ENCODE results near the gene MBNL1. TPM values are rescaled to one million over a fixed set of nuclear protein-coding genes. Genes with fewer than 3 reads are reported as not detected.

MBNL1 gene
- total and polyA plus RNA-seq, 2 of the 13 experiments (the other 11 are each of a cell fraction or from before 2014, with no cell fraction given), result 27.1 to 55.4 TPM

GRCh38 chr3:152271501-152272236 is 2.9 kb downstream of the MBNL1 start (continued):
- no peak for TF ChIP-seq ZNF576 (CRISPR knock-in tag; IDR thresholded peaks at IDR 0.05)
- TF ChIP-seq RARA (CRISPR knock-in tag; IDR thresholded peaks at IDR 0.05), result no peak

- no peaks in the 10 kb centered on the region for H3K36me3 ChIP-seq (replicated peaks in 1 of 2; ENCODE audit: control insufficient read depth in 1 of 2, insufficient read depth in 2 of 2, low read length in 2 of 2)
- no peak overlapping the region for H3K9ac ChIP-seq (ENCODE audit: insufficient read depth, low read depth, low read length)
- TF ChIP-seq FOXP1 (IDR thresholded peaks at IDR 0.05) (no peak), FOXP1 (CRISPR knock-in tag; IDR thresholded peaks at IDR 0.05) (no peak), ZXDC (CRISPR knock-in tag; IDR thresholded peaks at IDR 0.05) (no peak), CBX1 (IDR thresholded peaks at IDR 0.05; ENCODE audit: low read depth) (no peak), ZNF138 (CRISPR knock-in tag; IDR thresholded peaks at IDR 0.05; ENCODE audit: low read depth) (no peak), NFE2L2 (IDR thresholded peaks at IDR 0.05; ENCODE audit: low read length) (peak; percentile 61; the same call in 1 of the 2 replicates), NFRKB (IDR thresholded peaks at IDR 0.05) (no peak), HNF1A (IDR thresholded peaks at IDR 0.05; ENCODE audit: low read depth) (no peak), HNF1A (CRISPR knock-in tag; IDR thresholded peaks at IDR 0.05; ENCODE audit: borderline replicate concordance) (no peak), FUBP1 (CRISPR knock-in tag; IDR thresholded peaks at IDR 0.05; ENCODE audit: borderline replicate concordance) (no peak)
- no peak overlapping the region for H3K27ac ChIP-seq (ENCODE audit: extremely low read length, insufficient read depth, low read length)
- CTCF ChIA-PET (ENCODE audit: low intra/inter-chr PET ratio, low total read pairs), result no interaction called here
- H4K20me1 ChIP-seq (ENCODE audit: insufficient read depth, low read length), result 0 out of 2 replicates have a peak, but pooled peaks cover 8% of the 10 kb centered on the region
- no peak overlapping the region for H2AFZ ChIP-seq (ENCODE audit: low read length)
- H3K79me2 ChIP-seq (ENCODE audit: insufficient read depth, low read length), result peaks cover 82% of the 10 kb centered on the region
- intact Hi-C loops (cut with micrococcal nuclease; ENCODE audit: unreplicated experiment), result loop anchor here (5.0 kb wide), 1 partner anchor 109 kb away; no protein-coding TSS in a partner anchor
- no peaks in the 10 kb centered on the region for H3K27me3 ChIP-seq (ENCODE audit: control insufficient read depth in 1 of 2, insufficient read depth in 2 of 2, low read length in 2 of 2)
- FAIRE-seq, result no peak
- no peak overlapping the region for H3K4me3 ChIP-seq (replicated peaks in 1 of 3; ENCODE audit: insufficient read depth in 1 of 3, low read depth in 2 of 3, low read length in 3 of 3)
- no TSS peak for BruUV-seq (replicated peaks)
- no peaks in the 10 kb centered on the region for H3K9me3 ChIP-seq (ENCODE audit: low read length)
- H3K4me1 ChIP-seq (ENCODE audit: insufficient read depth, low read length), result peaks cover 64% of the 10 kb centered on the region
- in situ Hi-C loops (cut with HindIII; ENCODE audit: extremely low pct_ligation_motif_present, low pct_unique_long_range_greater_than_20kb), result no loop called here
- no peak overlapping the region; the same call in none of the 2 replicates for H3K4me2 ChIP-seq (ENCODE audit: low read depth, low read length)
- 95% methylated on average over 3 of the region's 3 CpGs for WGBS (ENCODE audit: low lambda C conversion rate)
- POLR2A ChIA-PET, result no interaction called here
- ATAC-seq, result no peak
- DNase-seq (ENCODE audit: low spot score), result no peak
These were observed 4.1 kb downstream of the MBNL1 start for GRCh38 chr3:152272771-152273242.
